ENCODE results near the gene CXCR4. TPM values are rescaled to one million over a fixed set of nuclear protein-coding genes. Genes with fewer than 3 reads are reported as not detected.

CXCR4 gene
- total and polyA plus RNA-seq, 10 of the 15 experiments (the other 5 are each of a cell fraction or from before 2014, with no cell fraction given): 31.1 to 749 (median 52.7) TPM

DNA sequence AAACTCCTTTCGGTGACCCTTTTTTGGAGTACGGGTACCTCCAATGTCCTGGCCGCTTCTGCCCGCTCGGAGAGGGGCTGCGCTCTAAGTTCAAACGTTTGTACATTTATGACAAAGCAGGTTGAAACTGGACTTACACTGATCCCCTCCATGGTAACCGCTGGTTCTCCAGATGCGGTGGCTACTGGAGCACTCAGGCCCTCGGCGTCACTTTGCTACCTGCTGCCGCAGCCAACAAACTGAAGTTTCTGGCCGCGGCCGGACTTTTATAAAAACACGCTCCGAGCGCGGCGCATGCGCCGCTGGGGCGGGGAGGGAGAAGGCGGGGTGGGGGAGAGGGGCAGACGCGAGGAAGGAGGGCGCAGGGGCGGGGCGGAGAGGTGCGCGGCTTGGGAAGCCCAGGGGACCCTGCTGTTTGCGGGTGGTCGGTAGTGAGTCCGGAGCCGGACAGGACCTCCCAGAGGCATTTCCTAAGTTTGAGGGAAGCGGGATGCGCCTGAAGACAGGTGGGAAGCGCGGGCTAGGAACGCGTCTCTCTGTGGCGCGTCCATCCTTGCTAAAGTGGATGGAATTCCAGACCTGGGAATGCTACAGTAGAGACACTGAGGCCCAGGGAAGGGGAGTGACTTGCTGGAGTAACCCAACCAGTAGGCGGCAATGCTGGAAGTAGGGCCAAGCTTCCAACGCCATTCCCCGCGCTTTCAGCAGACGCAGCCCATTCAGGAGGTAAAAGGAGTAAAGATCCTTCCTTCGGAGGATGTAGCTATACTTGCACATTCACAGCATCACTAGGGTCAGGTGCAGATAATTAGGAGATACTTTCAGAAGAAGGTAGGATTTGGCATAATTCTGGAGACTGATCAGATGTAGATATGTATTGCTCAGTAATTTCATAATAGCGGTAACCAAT is at the start of gene CXCR4 (continued):
- TF ChIP-seq, protein P1, sequence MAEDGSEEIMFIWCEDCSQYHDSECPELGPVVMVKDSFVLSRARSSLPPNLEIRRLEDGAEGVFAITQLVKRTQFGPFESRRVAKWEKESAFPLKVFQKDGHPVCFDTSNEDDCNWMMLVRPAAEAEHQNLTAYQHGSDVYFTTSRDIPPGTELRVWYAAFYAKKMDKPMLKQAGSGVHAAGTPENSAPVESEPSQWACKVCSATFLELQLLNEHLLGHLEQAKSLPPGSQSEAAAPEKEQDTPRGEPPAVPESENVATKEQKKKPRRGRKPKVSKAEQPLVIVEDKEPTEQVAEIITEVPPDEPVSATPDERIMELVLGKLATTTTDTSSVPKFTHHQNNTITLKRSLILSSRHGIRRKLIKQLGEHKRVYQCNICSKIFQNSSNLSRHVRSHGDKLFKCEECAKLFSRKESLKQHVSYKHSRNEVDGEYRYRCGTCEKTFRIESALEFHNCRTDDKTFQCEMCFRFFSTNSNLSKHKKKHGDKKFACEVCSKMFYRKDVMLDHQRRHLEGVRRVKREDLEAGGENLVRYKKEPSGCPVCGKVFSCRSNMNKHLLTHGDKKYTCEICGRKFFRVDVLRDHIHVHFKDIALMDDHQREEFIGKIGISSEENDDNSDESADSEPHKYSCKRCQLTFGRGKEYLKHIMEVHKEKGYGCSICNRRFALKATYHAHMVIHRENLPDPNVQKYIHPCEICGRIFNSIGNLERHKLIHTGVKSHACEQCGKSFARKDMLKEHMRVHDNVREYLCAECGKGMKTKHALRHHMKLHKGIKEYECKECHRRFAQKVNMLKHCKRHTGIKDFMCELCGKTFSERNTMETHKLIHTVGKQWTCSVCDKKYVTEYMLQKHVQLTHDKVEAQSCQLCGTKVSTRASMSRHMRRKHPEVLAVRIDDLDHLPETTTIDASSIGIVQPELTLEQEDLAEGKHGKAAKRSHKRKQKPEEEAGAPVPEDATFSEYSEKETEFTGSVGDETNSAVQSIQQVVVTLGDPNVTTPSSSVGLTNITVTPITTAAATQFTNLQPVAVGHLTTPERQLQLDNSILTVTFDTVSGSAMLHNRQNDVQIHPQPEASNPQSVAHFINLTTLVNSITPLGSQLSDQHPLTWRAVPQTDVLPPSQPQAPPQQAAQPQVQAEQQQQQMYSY (CRISPR knock-in tag; IDR thresholded peaks at IDR 0.05): no peak
- TF ChIP-seq NR2C1 (IDR thresholded peaks at IDR 0.05) (no peak; the same call in 1 of the 2 replicates), KLF5 (IDR thresholded peaks at IDR 0.05; ENCODE audit: partially characterized antibody) (no peak), BACH1 (IDR thresholded peaks at IDR 0.05; ENCODE audit: borderline replicate concordance) (peak; percentile 19), TBL1XR1 (IDR thresholded peaks at IDR 0.05; ENCODE audit: low read depth, low read length) (no peak), MYC (IDR thresholded peaks at IDR 0.05; ENCODE audit: insufficient read depth, insufficient read length, insufficient replicate concordance, low read length, severe bottlenecking) (no peak), ZNF274 (IDR thresholded peaks at IDR 0.05; ENCODE audit: insufficient read depth, insufficient read length) (no peak), NRF1 (conservative IDR thresholded peaks at IDR 0.05; ENCODE audit: low read depth, low read length) (peak; percentile 58), MEF2B (IDR thresholded peaks at IDR 0.05; ENCODE audit: partially characterized antibody, poor library complexity, severe bottlenecking) (peak; percentile 31), CBX5 (IDR thresholded peaks at IDR 0.05; ENCODE audit: low read depth) (no peak), YY1 (IDR thresholded peaks at IDR 0.05; ENCODE audit: low read depth, low read length) (no peak; the same call in 1 of the 2 replicates), POLR2A (IDR thresholded peaks at IDR 0.05; ENCODE audit: low read depth, low read length) (peak; percentile 97), CBX3 (IDR thresholded peaks at IDR 0.05; ENCODE audit: borderline replicate concordance, low read depth) (no peak), SPI1 (IDR thresholded peaks at IDR 0.05; ENCODE audit: borderline replicate concordance, insufficient read depth, low read depth, low read length) (no peak)
- TF ChIP-seq, protein P2, sequence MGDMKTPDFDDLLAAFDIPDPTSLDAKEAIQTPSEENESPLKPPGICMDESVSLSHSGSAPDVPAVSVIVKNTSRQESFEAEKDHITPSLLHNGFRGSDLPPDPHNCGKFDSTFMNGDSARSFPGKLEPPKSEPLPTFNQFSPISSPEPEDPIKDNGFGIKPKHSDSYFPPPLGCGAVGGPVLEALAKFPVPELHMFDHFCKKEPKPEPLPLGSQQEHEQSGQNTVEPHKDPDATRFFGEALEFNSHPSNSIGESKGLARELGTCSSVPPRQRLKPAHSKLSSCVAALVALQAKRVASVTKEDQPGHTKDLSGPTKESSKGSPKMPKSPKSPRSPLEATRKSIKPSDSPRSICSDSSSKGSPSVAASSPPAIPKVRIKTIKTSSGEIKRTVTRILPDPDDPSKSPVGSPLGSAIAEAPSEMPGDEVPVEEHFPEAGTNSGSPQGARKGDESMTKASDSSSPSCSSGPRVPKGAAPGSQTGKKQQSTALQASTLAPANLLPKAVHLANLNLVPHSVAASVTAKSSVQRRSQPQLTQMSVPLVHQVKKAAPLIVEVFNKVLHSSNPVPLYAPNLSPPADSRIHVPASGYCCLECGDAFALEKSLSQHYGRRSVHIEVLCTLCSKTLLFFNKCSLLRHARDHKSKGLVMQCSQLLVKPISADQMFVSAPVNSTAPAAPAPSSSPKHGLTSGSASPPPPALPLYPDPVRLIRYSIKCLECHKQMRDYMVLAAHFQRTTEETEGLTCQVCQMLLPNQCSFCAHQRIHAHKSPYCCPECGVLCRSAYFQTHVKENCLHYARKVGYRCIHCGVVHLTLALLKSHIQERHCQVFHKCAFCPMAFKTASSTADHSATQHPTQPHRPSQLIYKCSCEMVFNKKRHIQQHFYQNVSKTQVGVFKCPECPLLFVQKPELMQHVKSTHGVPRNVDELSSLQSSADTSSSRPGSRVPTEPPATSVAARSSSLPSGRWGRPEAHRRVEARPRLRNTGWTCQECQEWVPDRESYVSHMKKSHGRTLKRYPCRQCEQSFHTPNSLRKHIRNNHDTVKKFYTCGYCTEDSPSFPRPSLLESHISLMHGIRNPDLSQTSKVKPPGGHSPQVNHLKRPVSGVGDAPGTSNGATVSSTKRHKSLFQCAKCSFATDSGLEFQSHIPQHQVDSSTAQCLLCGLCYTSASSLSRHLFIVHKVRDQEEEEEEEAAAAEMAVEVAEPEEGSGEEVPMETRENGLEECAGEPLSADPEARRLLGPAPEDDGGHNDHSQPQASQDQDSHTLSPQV (IDR thresholded peaks at IDR 0.05): no peak
- TF ChIP-seq, protein P3, sequence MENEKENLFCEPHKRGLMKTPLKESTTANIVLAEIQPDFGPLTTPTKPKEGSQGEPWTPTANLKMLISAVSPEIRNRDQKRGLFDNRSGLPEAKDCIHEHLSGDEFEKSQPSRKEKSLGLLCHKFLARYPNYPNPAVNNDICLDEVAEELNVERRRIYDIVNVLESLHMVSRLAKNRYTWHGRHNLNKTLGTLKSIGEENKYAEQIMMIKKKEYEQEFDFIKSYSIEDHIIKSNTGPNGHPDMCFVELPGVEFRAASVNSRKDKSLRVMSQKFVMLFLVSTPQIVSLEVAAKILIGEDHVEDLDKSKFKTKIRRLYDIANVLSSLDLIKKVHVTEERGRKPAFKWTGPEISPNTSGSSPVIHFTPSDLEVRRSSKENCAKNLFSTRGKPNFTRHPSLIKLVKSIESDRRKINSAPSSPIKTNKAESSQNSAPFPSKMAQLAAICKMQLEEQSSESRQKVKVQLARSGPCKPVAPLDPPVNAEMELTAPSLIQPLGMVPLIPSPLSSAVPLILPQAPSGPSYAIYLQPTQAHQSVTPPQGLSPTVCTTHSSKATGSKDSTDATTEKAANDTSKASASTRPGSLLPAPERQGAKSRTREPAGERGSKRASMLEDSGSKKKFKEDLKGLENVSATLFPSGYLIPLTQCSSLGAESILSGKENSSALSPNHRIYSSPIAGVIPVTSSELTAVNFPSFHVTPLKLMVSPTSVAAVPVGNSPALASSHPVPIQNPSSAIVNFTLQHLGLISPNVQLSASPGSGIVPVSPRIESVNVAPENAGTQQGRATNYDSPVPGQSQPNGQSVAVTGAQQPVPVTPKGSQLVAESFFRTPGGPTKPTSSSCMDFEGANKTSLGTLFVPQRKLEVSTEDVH (IDR thresholded peaks at IDR 0.05; ENCODE audit: low read depth, partially characterized antibody): no peak
- TF ChIP-seq, protein P4, sequence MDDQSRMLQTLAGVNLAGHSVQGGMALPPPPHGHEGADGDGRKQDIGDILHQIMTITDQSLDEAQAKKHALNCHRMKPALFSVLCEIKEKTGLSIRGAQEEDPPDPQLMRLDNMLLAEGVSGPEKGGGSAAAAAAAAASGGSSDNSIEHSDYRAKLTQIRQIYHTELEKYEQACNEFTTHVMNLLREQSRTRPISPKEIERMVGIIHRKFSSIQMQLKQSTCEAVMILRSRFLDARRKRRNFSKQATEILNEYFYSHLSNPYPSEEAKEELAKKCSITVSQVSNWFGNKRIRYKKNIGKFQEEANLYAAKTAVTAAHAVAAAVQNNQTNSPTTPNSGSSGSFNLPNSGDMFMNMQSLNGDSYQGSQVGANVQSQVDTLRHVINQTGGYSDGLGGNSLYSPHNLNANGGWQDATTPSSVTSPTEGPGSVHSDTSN (IDR thresholded peaks at IDR 0.05; ENCODE audit: insufficient replicate concordance, low read depth, low read length): no peak

Measured in GM12878 (cell line).